Stimulated activated CD4-positive, alpha-beta T cell treated with anti-CD3 and anti-CD28 coated beads, Interleukin-4, amount 100 ng/mL, for 4 hours (primary cell): ENCODE measurements around the gene RPS15A.
"Not testable (repeated sequence)": the region's sequence is repeated elsewhere in the genome, so short reads cannot be mapped to it uniquely, and the experiment has no call there.

Experiments
- DNase-seq, 2 experiments: peaks; one replicate each; pipeline ENCODE4 v3.0.0-alpha.2; 2020

Gene RPS15A

GRCh38 chr16:18742870-18743269 is 47.3 kb downstream of the RPS15A start:
- not testable (repeated sequence) for DNase-seq

GRCh38 chr16:18740027-18740426 is 50.1 kb downstream of the RPS15A start:
- not testable (repeated sequence) for DNase-seq

- not testable (repeated sequence) for DNase-seq
Observed at GRCh38 chr16:18738768-18739167, 51.4 kb downstream of the RPS15A start.

GRCh38 chr16:18734279-18734678 is 55.9 kb downstream of the RPS15A start:
- not testable (repeated sequence) for DNase-seq
